ENCODE results near the gene C2CD2. TPM values are rescaled to one million over a fixed set of nuclear protein-coding genes. Genes with fewer than 3 reads are reported as not detected.

C2CD2 gene
- total RNA-seq, 1 experiment from 2014 or later: 19.7 TPM

- no peak for DNase-seq (ENCODE audit: low spot score)
Measured at GRCh38 chr21:41888749-41889376, 65.0 kb downstream of the C2CD2 start.

DNA sequence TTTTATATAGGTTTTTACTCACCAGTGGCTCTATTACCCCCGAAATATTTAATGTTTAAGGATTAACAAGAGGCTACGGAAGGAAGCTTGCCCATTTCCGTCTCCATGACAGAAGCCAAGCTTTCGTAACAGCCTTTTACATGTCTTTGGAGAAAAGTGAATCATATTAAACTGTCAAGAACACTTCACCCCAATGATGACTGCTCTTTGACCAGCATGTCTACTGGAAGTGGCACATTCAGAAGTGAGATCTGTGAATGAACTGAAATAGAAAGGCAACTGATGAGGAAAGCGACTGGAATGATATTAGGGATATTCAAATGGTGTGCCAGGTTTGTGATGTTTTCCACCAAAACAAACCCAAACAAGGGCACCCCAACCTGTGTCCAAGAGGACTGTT is 66.2 kb downstream of the C2CD2 start:
- no peak for DNase-seq (ENCODE audit: low spot score)

- DNase-seq (ENCODE audit: low spot score): no peak
Measured at GRCh38 chr21:41886328-41886727, 67.5 kb downstream of the C2CD2 start.

DNA sequence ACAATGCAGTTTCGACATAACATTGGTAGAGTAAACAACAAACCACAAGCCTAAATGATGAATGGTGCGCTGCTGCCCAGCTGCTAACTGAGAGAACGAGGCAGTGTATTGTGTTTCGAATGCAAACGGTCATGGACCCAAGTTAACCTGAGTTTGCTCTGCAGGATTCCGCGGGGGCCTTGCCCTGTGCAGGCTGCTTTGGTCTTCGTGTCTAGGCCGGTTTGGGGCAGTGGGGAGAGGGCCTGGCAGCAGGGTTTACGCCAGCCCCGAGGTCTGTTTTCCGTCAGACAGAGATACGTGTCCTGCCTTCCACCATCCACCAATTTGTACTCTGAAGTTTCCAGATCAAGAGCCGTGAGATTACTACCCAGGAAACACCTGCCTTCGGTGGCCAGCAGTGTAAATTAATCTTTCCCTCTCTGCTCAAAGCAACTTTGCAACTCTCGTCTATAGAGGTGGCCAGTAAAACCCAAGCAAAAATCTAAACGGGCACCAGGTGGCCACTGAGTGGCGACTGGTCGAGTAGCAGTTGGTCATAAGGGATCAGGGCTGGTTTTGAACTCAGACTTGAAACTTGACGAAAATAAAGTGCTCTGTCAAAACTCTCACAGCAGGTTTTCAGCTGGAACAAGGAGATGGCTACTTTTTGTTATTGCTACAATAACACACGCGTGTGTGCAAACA is 68.3 kb downstream of the C2CD2 start:
- no peak for DNase-seq (ENCODE audit: low spot score)

- no peak for DNase-seq (ENCODE audit: low spot score)
Measured at GRCh38 chr21:41884501-41885030, 69.3 kb downstream of the C2CD2 start.

DNA sequence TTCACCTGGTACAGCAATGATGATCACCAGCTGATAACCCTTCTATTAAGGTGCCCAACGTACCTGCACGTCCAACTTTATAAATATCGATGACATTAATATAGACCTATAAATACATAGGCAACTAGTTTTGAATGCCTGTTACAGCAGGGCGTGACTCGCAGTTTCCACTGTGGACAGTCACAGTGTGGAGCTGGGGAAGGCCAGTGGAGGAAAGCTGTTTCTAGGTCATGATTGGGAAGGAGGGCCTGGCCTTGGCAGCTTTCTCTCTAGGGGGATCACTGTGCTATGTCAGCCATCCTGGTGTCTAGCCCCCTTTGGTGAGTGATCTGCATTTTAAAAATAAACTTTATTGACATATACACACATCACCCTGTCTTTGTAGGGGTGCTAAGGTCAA is 70.2 kb downstream of the C2CD2 start:
- no peak for DNase-seq (ENCODE audit: low spot score)

GRCh38 chr21:41881051-41881450 is 72.8 kb downstream of the C2CD2 start:
- no peak for DNase-seq (ENCODE audit: low spot score)

- DNase-seq (ENCODE audit: low spot score): no peak
Measured at GRCh38 chr21:41880153-41880552, 73.7 kb downstream of the C2CD2 start.

GRCh38 chr21:41879190-41879998 is 74.4 kb downstream of the C2CD2 start, which contains the start of gene PRDM15:
PRDM15 (minus strand) TSS chr21:41879344; CDS start chr21:41860363, 18,981 bp downstream.
- DNase-seq (ENCODE audit: low spot score): peak; percentile 46

GRCh38 chr21:41878831-41879189 is 75.0 kb downstream of the C2CD2 start:
- DNase-seq (ENCODE audit: low spot score): peak; percentile 46

DNA sequence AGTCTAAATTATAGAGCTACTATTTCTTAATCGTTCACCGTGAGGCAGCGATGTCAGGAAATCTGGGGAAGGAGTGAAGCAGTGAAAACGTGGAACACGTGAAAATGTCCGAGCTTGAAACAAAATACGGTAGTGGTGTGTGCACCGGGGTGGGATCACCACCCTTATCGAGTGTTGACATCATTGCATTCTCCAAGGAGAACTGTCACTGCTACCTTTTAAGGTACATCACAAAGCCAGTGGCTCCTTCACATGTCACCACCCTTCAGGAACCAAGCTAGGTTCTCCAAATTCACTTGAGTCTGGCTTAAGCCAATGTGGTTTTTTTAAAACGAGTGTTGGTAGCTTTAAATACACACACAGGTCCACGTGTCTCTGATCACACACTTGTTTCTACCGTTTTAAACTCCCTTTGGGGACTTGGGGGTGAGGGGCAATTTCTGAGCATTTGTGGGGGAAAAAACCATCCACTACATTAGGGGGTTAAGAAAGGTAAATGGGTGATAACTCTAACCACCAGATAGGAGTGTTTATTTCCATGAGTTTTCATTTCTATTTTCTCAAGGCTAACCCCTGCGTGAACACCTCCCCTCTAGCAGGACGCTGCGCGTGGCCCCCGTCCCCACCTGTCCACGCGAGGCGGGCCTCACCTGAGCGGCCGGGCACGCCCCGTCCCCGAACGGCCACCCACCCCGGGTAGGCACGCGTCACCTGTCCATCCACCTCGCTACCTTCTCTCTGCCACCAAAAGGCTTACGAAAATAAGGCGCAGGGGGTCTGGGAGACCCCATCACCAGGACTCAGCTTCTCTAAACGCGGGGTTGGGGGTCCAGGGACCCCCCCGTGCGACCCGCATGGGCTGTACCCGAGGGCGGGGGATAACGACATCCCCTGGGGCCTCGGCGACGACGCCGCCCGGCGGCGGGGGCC is 75.7 kb downstream of the C2CD2 start:
- DNase-seq (ENCODE audit: low spot score): no peak

DNA sequence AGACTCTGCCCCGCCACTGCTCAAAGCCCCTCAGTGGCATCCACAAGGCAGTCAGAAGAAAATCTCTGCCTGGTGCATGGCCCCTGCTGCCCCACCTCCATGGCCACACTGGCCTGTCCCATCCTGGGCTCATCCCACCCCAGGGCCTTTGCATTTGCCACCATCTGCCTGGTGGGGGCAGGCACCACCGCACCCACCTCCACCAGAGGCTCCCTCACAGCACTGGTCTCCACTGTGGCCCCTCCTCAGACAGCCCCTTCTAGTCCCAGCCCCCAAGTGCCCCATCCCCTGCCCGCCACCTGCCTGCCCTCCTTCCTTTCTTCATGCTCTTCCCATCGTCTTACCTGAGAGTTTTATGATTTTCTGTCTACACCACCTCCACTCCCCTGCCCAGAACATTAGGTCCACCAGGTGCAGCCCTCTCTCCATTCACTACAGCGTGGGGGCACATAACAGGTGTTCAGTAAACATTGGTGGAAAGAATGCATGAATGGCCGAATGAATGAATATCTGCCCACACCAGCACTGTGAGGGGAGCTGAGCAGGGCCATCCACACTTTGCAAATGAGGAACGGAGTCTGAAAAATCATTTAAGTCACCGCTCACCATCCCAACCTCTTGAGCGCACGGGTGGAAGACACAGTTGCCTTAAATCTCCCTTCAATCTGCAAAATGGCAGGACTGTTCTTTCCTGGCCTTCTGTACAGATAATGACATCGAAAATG is 76.7 kb downstream of the C2CD2 start:
- DNase-seq (ENCODE audit: low spot score): no peak

- DNase-seq (ENCODE audit: low spot score): no peak
Measured at GRCh38 chr21:41876396-41876795, 77.4 kb downstream of the C2CD2 start.

GRCh38 chr21:41875086-41875485 is 78.7 kb downstream of the C2CD2 start:
- no peak for DNase-seq (ENCODE audit: low spot score)

DNA sequence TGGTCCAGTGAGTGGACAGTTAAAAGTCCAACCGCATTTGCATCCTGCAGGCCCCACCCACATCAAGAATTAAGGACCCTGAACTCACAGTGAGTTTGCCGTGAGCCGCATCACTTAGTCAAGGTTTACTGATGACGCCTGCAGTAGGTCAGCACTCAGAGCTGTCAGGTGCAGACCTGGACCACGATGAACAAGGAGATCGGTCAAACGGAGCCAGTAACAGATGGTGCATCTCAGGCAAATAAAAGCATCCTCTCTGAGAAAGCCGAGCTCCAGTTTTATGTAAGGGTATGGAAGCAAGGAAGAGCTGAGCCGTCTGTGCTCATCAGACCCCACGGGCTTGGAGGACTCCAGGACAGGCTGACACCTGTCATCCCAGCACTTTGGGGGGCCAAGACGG is 79.2 kb downstream of the C2CD2 start:
- DNase-seq (ENCODE audit: low spot score): no peak

DNA sequence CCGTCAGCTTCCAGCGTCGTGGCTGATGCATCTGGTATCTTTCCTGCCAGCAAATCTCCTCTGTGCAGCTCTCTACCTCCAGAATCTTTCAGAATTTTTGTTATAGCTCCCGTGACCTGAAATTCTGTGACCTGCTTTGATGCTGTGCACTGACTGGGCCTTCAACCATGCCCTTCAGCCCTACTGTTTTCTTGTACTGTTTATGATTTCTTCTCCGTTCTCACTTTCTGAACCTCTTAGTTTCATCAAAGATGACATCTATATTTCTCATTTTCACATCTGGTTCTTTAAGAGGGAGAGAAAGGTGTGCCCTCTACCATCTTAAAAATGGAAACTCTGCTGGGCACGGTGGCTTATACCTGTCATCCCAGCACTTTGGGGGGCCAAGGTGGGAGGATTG is 80.4 kb downstream of the C2CD2 start:
- no peak for DNase-seq (ENCODE audit: low spot score)

- no peak for DNase-seq (ENCODE audit: low spot score)
Measured at GRCh38 chr21:41873005-41873404, 80.8 kb downstream of the C2CD2 start.

- no peak for DNase-seq (ENCODE audit: low spot score)
Measured at GRCh38 chr21:41871293-41872030, 82.4 kb downstream of the C2CD2 start.

- no peak for DNase-seq (ENCODE audit: low spot score)
Measured at GRCh38 chr21:41869771-41870170, 84.0 kb downstream of the C2CD2 start.

Data from A172 (cell line).